Aorta (tissue), 5 donors: ENCODE measurements around the gene AHDC1. TPM values are rescaled to one million over a fixed set of nuclear protein-coding genes. Genes with fewer than 3 reads are reported as not detected.
"Not testable (repeated sequence)": the region's sequence is repeated elsewhere in the genome, so short reads cannot be mapped to it uniquely, and the experiment has no call there.

Experiments
- ATAC-seq: fragments of 200-7000 bp; cut with Tn5 transposase; one replicate; pipeline ENCODE4 v1.9.1; 2022; ENCODE audit warnings: moderate library complexity; ENCODE audit not compliant: low FRiP score
- DNase-seq, 2 donors: peaks; one replicate each; pipeline ENCODE4 v3.0.0-alpha.2; 2020
- H3K27ac ChIP-seq, 2 donors: one replicate each; pipeline ENCODE4 v1.5.1; 2013; ENCODE audit warnings: low read length in 2 of 2, mild to moderate bottlenecking in 2 of 2, moderate library complexity in 2 of 2, control low read depth in 1 of 2, inconsistent platforms in 1 of 2, low read depth in 1 of 2
- H3K27me3 ChIP-seq, 2 donors: one replicate each; pipeline ENCODE4 v1.6.1; 2013; ENCODE audit warnings: control low read depth in 1 of 2, low read length in 1 of 2, mild to moderate bottlenecking in 1 of 2, moderate library complexity in 1 of 2; ENCODE audit not compliant: insufficient read depth in 2 of 2, control insufficient read depth in 1 of 2
- H3K36me3 ChIP-seq, 2 donors: one replicate each; pipeline ENCODE4 v1.6.1; 2013; ENCODE audit warnings: control low read depth in 1 of 2, low read length in 1 of 2, mild to moderate bottlenecking in 1 of 2; ENCODE audit not compliant: insufficient read depth in 2 of 2, control insufficient read depth in 1 of 2
- H3K4me1 ChIP-seq, 2 donors: one replicate each; pipeline ENCODE4 v1.6.1; 2013; ENCODE audit warnings: low read length in 2 of 2, control low read depth in 1 of 2, mild to moderate bottlenecking in 1 of 2, moderate library complexity in 1 of 2; ENCODE audit not compliant: insufficient read depth in 2 of 2, control insufficient read depth in 1 of 2
- H3K4me3 ChIP-seq, 2 donors: one replicate each; pipeline ENCODE4 v1.5.1; 2013; ENCODE audit warnings: low read length in 2 of 2, control low read depth in 1 of 2, mild to moderate bottlenecking in 1 of 2
- H3K9me3 ChIP-seq: one replicate; pipeline ENCODE4 v1.6.1; 2013; ENCODE audit warnings: mild to moderate bottlenecking, low read length; ENCODE audit not compliant: control insufficient read depth
- WGBS, 2 donors: extraction: QIAGEN DNeasy Blood & Tissue Kit; methylation state at CpG; one replicate each; pipeline ENCODE4 v1.1.7; 2013; 5-methylcytosine and 5-hydroxymethylcytosine counted together
- intact Hi-C, 2 donors: fragments of 100-400 bp; cut with DNase I; formaldehyde crosslinking; loops; one replicate each; pipeline versions ENCODE4 v1.14.2 to v1.15.0; 2022
- polyA plus RNA-seq, 2 donors: library from polyadenylated mRNA; stranded (reverse); fragments of 200-250 nt; gene quantifications; one replicate each; pipeline ENCODE4 v1.2.3, GENCODE V29; 2013
- total RNA-seq, 2 donors: library from RNA; stranded (reverse); fragmentation: NEBNext Ultra II Directional; extraction: Animal tissue kit (Norgen Biotek cat#: 25700); gene quantifications; one replicate each; pipeline ENCODE4 v1.2.1, GENCODE V29; 2021
- donor health status: healthy with polysubstance abuse.
- donor health status: Bipolar disorder and iron deficiency.
- donor health status: DM: no; HTN: no; CAD: no.
- donor health status: DM: no; HTN: no; CAD: no.
- donor health status: DM: yes; HTN: yes; CAD: no.

Gene AHDC1
- total and polyA plus RNA-seq, 4 donors: 7.8 to 89.1 (median 43.7) TPM

- Histone ChIP-seq H3K36me3 (no peaks in the 10 kb centered on the region), H3K9me3 (no peaks in the 10 kb centered on the region), H3K27ac (no peak overlapping the region), H3K4me3 (no peak overlapping the region), H3K4me1 (no peaks in the 10 kb centered on the region), H3K27me3 (no peaks in the 10 kb centered on the region)
- DNase-seq (no peak), ATAC-seq (no peak)
- 81 to 84% methylated on average over 9 of the region's 9 CpGs for WGBS, 2 donors
- intact Hi-C loops: no loop called here
Measured at GRCh38 chr1:27509127-27510080, 94.5 kb downstream of the AHDC1 start.

GRCh38 chr1:27507960-27508665 is 95.8 kb downstream of the AHDC1 start:
- ATAC-seq (no peak), DNase-seq (no peak)
- H3K9me3 ChIP-seq: no peaks in the 10 kb centered on the region
- intact Hi-C loops: no loop called here
- no peak overlapping the region for H3K27ac ChIP-seq
- H3K4me3 ChIP-seq: no peak overlapping the region
- H3K36me3 ChIP-seq: no peaks in the 10 kb centered on the region
- no peaks in the 10 kb centered on the region for H3K27me3 ChIP-seq
- WGBS, 2 donors: 88 to 89% methylated on average over 6 of the region's 6 CpGs
- no peaks in the 10 kb centered on the region for H3K4me1 ChIP-seq

- Histone ChIP-seq H3K9me3 (no peaks in the 10 kb centered on the region), H3K4me1 (no peaks in the 10 kb centered on the region), H3K27ac (no peak overlapping the region), H3K4me3 (no peak overlapping the region), H3K27me3 (no peaks in the 10 kb centered on the region), H3K36me3 (no peaks in the 10 kb centered on the region)
- no peak for ATAC-seq
- peak in 1 of 2 donors; percentile 28 for DNase-seq
- 93 to 95% methylated on average over 6 of the region's 6 CpGs for WGBS, 2 donors
- intact Hi-C loops: no loop called here
Measured at GRCh38 chr1:27506703-27507102, 97.2 kb downstream of the AHDC1 start.

DNA sequence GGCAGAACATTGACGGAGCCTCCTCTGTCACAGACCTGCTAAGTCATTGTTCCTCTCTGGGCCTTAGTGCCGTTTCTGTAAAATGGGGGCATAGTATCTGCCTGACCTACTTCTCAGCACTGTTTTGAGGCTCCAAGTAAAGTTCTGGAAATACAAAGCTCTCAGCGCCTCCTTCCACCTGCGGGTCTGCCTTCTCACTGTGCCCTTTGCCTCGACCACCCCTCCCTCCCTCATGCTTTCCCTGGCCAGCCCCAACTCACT is 98.6 kb downstream of the AHDC1 start:
- DNase-seq: no peak
- 27 to 32% methylated on average over 5 of the region's 5 CpGs for WGBS, 2 donors
- intact Hi-C loops: no loop called here

DNA sequence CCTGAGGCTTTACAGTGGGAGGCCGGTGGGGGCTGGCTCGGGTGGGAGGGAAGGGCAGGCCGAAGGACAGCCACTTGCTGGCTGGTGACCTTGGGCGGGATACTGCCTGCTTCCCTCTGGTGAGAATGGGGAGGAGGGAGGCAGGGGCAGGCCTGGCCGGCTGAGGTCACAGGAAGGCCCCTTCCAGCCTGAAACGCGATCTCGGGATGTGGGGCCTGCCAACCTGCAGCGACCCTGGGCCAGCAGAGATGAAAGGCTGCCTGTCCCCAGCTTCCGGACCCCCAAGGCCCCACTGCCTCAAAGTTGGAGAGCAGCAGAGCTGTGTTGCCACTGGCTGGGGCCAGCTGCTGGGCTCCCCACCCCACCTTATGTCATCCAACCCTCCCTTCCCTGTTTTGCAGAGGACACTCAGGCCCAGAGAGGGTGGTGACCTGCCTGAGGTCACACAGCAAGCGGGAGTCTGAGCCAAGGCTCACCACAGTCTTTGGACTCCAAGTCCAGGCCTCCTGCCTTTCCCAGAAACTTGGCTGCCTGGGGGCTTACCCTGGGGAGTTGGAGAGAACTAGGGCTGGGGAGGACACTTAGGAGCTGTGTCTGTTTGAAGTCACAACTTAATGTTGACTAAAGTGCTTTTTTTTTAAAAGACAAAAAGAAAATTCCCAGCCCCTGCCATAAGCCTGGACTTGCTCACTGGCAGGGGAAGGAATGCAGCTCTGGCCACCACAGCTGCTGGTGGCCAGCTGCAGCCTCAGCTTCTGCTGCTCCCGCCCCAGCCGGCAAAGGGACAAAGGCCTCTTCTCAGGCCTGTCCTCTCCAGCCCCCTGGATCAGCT is 99.1 kb downstream of the AHDC1 start:
- Histone ChIP-seq H3K36me3 (no peaks in the 10 kb centered on the region), H3K4me3 (no peak overlapping the region), H3K27ac (peak overlapping the region; percentile 46 to 93)

More for the DNA sequence above, 98.6 kb downstream of the AHDC1 start:
- no peaks in the 10 kb centered on the region for H3K4me1 ChIP-seq
- H3K27ac ChIP-seq: peak overlapping the region in 1 of 2 donors; percentile 76
- ATAC-seq: no peak
- H3K4me3 ChIP-seq: no peak overlapping the region
- no peaks in the 10 kb centered on the region for H3K9me3 ChIP-seq
- H3K36me3 ChIP-seq: no peaks in the 10 kb centered on the region
- H3K27me3 ChIP-seq: no peaks in the 10 kb centered on the region

GRCh38 chr1:27503844-27504587 is 99.9 kb downstream of the AHDC1 start:
- ATAC-seq (peak; percentile 52), DNase-seq (peak in 1 of 2 donors; percentile 30)
- Histone ChIP-seq H3K36me3 (no peaks in the 10 kb centered on the region), H3K4me1 (no peaks in the 10 kb centered on the region), H3K4me3 (no peak overlapping the region), H3K27ac (peak overlapping the region; percentile 46 to 94), H3K9me3 (no peaks in the 10 kb centered on the region), H3K27me3 (no peaks in the 10 kb centered on the region)
- 8% methylated on average over 12 of the region's 12 CpGs for WGBS, 2 donors
- intact Hi-C loops: no loop called here

More for the DNA sequence above, 99.1 kb downstream of the AHDC1 start:
- ATAC-seq (peak; percentile 93), DNase-seq (peak; percentile 88 to 90)
- no peaks in the 10 kb centered on the region for H3K4me1 ChIP-seq
- no peaks in the 10 kb centered on the region for H3K27me3 ChIP-seq
- H3K9me3 ChIP-seq: no peaks in the 10 kb centered on the region
- 5 to 6% methylated on average over 13 of the region's 13 CpGs for WGBS, 2 donors
- intact Hi-C loops: no loop called here

GRCh38 chr1:27503033-27503432 is 100.9 kb downstream of the AHDC1 start:
- WGBS, 2 donors: 98 to 100% methylated on average over 2 of the region's 2 CpGs
- Histone ChIP-seq H3K27me3 (no peaks in the 10 kb centered on the region), H3K4me3 (no peak overlapping the region), H3K36me3 (no peaks in the 10 kb centered on the region), H3K4me1 (no peaks in the 10 kb centered on the region), H3K9me3 (no peaks in the 10 kb centered on the region), H3K27ac (no peak overlapping the region)
- intact Hi-C loops: no loop called here
- peak in 1 of 2 donors; percentile 17 for DNase-seq
- ATAC-seq: no peak

DNA sequence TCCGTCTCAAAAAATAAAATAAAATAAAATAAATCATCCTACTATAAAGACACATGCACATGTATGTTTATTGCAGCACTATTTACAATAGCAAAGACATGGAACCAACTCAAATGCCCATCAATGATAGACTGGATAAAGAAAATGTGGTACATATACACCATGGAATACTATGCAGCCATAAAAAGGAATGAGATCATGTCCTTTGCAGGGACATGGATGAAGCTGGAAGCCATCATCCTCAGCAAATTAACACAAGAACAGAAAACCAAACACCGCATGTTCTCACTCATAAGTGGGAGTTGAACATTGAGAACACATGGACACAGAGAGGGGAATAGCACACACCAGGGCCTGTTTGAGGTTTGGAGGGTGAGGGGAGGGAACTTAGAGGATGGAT is 102.8 kb downstream of the AHDC1 start:
- intact Hi-C loops, H3K9me3 ChIP-seq, H3K4me3 ChIP-seq, H3K4me1 ChIP-seq, H3K36me3 ChIP-seq, H3K27ac ChIP-seq, ATAC-seq, DNase-seq, H3K27me3 ChIP-seq: not testable (repeated sequence)
- 94 to 95% methylated on average over 2 of the region's 2 CpGs for WGBS, 2 donors
